Anterior cingulate cortex (tissue), 58 donors: Measurements from ENCODE around the gene SNRPB.

Source experiments
- DNase-seq, 58 donors: peaks; one replicate each; lab custom pipeline; 2025; lab: John Stamatoyannopoulos, UW

The SNRPB gene

DNA sequence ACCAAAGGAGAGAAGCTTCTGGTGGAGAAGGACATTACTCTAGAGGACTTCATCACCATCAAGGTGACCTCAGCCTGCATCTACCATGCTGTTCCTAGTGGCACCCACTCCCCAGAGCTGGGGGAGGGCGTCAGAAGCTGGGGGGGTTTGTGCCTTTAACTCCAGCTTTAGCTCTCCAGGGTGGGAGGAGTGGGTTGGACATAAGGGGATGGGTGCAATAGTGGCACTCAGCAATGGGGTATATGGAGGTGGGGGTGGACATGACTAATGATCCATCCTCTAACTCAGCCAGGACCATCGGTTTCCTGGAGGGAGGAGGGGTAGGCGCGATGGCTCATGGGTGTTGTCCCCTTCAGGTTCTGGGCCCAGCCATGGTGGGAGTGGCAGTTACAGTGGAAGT lies 40.1 kb downstream of the SNRPB start:
- DNase-seq, result no peak

DNA sequence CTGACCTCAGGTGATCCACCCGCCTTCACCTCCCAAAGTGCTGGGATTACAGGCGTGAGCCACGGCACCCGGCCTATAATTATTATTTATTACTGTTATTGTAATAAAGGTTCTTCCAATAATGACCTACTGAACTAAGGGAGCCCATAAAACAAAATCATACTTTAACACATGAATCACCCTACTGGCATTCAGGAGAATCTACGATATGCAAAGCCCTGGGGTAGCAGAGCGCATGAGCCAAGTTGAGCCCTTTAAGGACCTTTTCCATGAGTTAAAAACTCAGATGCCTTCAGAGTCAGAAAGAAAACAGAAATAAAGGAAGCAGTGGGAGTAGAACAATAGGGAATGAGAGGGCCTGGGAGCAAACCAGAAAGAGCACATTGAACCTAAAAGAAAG lies 41.5 kb downstream of the SNRPB start:
- no peak for DNase-seq

DNA sequence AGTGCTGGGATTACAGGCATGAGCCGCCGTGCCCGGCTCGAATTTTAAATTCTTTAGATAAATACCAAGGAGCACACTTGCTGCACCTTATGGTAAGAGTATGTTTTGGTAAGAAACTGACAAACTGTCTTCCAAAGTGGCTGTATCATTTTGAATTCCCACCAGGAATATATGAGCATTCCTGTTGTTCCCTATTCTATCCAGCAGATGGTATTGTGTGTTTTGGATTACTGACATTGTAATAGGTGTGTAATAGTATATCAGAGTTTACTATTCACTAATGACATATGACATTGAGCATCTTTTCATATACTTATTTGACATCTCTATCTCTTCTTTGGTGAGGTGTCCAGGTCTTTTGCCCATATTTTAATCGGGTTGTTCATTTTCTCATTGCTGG lies 49.3 kb downstream of the SNRPB start:
- DNase-seq, result no peak

DNA sequence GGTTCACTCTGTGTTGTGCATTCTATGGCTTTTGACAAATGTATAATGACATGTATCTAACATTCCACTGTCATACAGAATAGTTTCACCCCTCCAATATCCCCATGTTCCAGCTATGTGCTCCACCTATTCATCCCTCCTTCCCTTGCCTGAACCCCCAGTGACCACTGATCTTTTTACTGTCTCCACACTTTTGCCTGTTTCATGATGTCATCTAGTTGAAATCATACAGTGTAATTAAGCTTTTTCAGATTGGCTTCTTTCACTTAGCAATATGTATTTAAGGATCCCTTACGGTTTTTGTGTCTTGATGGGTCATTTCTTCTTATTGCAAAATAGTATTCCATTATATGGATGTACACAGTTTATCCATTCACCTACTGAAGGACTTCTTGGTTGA lies 50.1 kb downstream of the SNRPB start:
- no peak for DNase-seq

DNA sequence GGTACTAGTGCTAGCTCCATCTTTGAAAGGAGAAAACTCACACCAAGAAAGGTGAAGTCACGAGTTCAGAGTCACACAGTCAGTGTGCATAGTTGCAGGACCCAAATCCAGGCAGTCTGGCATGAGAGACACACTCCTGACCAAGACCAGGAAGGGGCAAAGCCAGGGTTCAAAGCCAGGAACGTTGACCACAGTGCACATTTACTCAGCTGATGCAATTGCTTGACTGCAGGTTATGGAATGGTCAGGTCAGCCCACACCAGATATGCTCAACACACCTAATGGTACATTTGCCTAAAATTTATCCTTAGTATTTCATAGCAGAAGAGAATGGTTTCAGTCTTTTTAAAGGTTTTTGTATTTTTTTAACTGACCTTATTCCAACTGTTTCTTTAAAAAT lies 52.2 kb downstream of the SNRPB start:
- no peak for DNase-seq

DNA sequence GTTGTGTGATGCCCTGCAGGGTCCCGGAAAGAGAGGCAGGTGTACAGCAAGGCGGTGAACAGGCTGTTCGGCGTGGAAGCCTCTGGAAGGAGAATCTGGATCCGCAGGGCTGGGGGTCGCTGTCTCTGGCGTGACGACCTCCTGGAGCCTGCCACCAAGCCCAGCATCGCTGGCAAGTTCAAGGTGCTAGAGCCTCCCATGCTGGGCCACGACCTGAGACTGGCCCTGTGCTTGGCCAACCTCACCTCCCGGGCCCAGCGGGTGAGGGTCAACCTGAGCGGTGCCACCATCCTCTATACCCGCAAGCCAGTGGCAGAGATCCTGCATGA lies 53.4 kb downstream of the SNRPB start:
- DNase-seq, result no peak

DNA sequence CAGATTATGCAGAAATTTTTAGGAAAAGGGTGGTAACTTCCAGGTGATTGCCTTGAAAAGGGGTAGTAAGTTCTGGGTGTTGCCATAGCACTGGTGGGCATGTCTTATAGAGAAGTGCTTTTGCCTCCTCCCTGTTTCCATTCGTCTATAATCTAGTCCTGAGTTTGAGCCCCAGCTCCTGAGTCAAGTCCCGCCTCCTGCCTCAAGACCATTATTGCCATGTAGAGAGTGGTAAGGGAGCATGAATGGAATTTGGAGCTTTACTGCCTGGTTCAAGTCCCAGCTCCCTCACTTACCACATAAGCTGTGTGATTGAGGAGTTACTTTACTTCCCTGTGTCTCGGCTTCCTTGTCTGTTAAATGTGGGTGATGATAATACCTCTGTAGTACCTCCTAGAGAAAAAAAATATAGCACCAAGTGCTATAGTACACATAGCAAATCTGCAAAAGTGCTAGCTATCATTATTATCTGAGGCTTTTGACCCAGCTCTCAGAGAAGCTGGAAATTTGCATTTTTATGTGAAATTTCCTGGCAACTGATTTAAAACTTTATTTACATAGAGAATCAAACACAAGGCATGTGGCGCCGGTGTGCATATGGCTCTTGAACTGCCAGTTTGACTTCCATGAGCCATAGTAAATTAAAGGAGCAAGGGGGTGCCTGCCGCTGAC lies 53.9 kb downstream of the SNRPB start:
- no peak for DNase-seq
